ENCODE results near the gene VPS16. TPM values are rescaled to one million over a fixed set of nuclear protein-coding genes. Genes with fewer than 3 reads are reported as not detected.

The VPS16 gene
- total and polyA plus RNA-seq, 2 donors (not counting 1 experiment from before 2014, with no cell fraction given): 32.9 to 46.1 TPM

GRCh38 chr20:2874456-2874855 is 33.9 kb downstream of the VPS16 start:
- H3K9ac ChIP-seq (ENCODE audit: insufficient read depth, low read length): peak overlapping the region; percentile 34
- peak overlapping the region; percentile 86 for H3K4me2 ChIP-seq (ENCODE audit: extremely low read depth, insufficient read depth, low read length)
- peak overlapping the region; percentile 76 to 89 (median 87) for H3K4me3 ChIP-seq (replicated peaks in 1 of 4; ENCODE audit: control extremely low read depth in 1 of 4, insufficient read depth in 1 of 4, low read depth in 3 of 4, low read length in 4 of 4)
- no peaks in the 10 kb centered on the region for H3K9me3 ChIP-seq (ENCODE audit: control insufficient read depth, insufficient read depth, low read depth, low read length)
- TF ChIP-seq CTCF (conservative IDR thresholded peaks at IDR 0.05 in 1 of 2, IDR thresholded peaks at IDR 0.05 in 1 of 2; ENCODE audit: low read depth in 1 of 2, low read length in 2 of 2): no peak
- no peak for TF ChIP-seq EZH2 (IDR thresholded peaks at IDR 0.05; ENCODE audit: low read length, missing control alignments)
- no peak overlapping the region for H2AFZ ChIP-seq (ENCODE audit: low read length)
- H3K79me2 ChIP-seq (ENCODE audit: control insufficient read depth, insufficient read depth, low read length): peaks cover 28% of the 10 kb centered on the region
- peaks cover 1% of the 10 kb centered on the region for H3K36me3 ChIP-seq (ENCODE audit: control insufficient read depth, insufficient read depth, low read length)
- no peaks in the 10 kb centered on the region for H3K27me3 ChIP-seq (ENCODE audit: control insufficient read depth, insufficient read depth, low read length)
- H3K27ac ChIP-seq (ENCODE audit: insufficient read depth, low read length): no peak overlapping the region
- H4K20me1 ChIP-seq (ENCODE audit: control insufficient read depth, extremely low read depth, insufficient read depth, low read length): no peaks in the 10 kb centered on the region
- peaks cover 15% of the 10 kb centered on the region for H3K4me1 ChIP-seq (ENCODE audit: control insufficient read depth, extremely low read depth, insufficient read depth, low read length)
- DNase-seq (ENCODE audit: low read depth in 2 of 2): no peak

GRCh38 chr20:2875690-2876203 is 35.2 kb downstream of the VPS16 start:
- H3K9ac ChIP-seq (ENCODE audit: insufficient read depth, low read length): no peak overlapping the region
- peaks cover 39% of the 10 kb centered on the region for H3K79me2 ChIP-seq (ENCODE audit: control insufficient read depth, insufficient read depth, low read length)
- H3K27me3 ChIP-seq (ENCODE audit: control insufficient read depth, insufficient read depth, low read length): no peaks in the 10 kb centered on the region
- DNase-seq (ENCODE audit: low read depth in 2 of 2): no peak
- H3K9me3 ChIP-seq (ENCODE audit: control insufficient read depth, insufficient read depth, low read depth, low read length): no peaks in the 10 kb centered on the region
- H3K4me2 ChIP-seq (ENCODE audit: extremely low read depth, insufficient read depth, low read length): no peak overlapping the region
- no peak overlapping the region for H3K4me3 ChIP-seq (replicated peaks in 1 of 4; ENCODE audit: control extremely low read depth in 1 of 4, insufficient read depth in 1 of 4, low read depth in 3 of 4, low read length in 4 of 4)
- H3K27ac ChIP-seq (ENCODE audit: insufficient read depth, low read length): no peak overlapping the region
- peaks cover 13% of the 10 kb centered on the region for H3K4me1 ChIP-seq (ENCODE audit: control insufficient read depth, extremely low read depth, insufficient read depth, low read length)
- H4K20me1 ChIP-seq (ENCODE audit: control insufficient read depth, extremely low read depth, insufficient read depth, low read length): no peaks in the 10 kb centered on the region
- peaks cover 1% of the 10 kb centered on the region for H3K36me3 ChIP-seq (ENCODE audit: control insufficient read depth, insufficient read depth, low read length)
- no peak for TF ChIP-seq EZH2 (IDR thresholded peaks at IDR 0.05; ENCODE audit: low read length, missing control alignments)
- TF ChIP-seq CTCF (conservative IDR thresholded peaks at IDR 0.05 in 1 of 2, IDR thresholded peaks at IDR 0.05 in 1 of 2; ENCODE audit: low read depth in 1 of 2, low read length in 2 of 2): no peak
- no peak overlapping the region for H2AFZ ChIP-seq (ENCODE audit: low read length)

GRCh38 chr20:2878515-2878914 is 38.0 kb downstream of the VPS16 start:
- Histone ChIP-seq H3K27me3 (ENCODE audit: control insufficient read depth, insufficient read depth, low read length) (no peaks in the 10 kb centered on the region), H3K4me3 (replicated peaks in 1 of 4; ENCODE audit: control extremely low read depth in 1 of 4, insufficient read depth in 1 of 4, low read depth in 3 of 4, low read length in 4 of 4) (no peak overlapping the region), H3K36me3 (ENCODE audit: control insufficient read depth, insufficient read depth, low read length) (peaks cover 1% of the 10 kb centered on the region), H3K9me3 (ENCODE audit: control insufficient read depth, insufficient read depth, low read depth, low read length) (no peaks in the 10 kb centered on the region), H3K4me1 (ENCODE audit: control insufficient read depth, extremely low read depth, insufficient read depth, low read length) (peaks cover 11% of the 10 kb centered on the region), H3K9ac (ENCODE audit: insufficient read depth, low read length) (no peak overlapping the region), H3K27ac (ENCODE audit: insufficient read depth, low read length) (peak overlapping the region; percentile 29), H3K4me2 (ENCODE audit: extremely low read depth, insufficient read depth, low read length) (no peak overlapping the region), H2AFZ (ENCODE audit: low read length) (no peak overlapping the region), H3K79me2 (ENCODE audit: control insufficient read depth, insufficient read depth, low read length) (peaks cover 46% of the 10 kb centered on the region), H4K20me1 (ENCODE audit: control insufficient read depth, extremely low read depth, insufficient read depth, low read length) (no peaks in the 10 kb centered on the region)
- TF ChIP-seq CTCF (conservative IDR thresholded peaks at IDR 0.05 in 1 of 2, IDR thresholded peaks at IDR 0.05 in 1 of 2; ENCODE audit: low read depth in 1 of 2, low read length in 2 of 2) (no peak), EZH2 (IDR thresholded peaks at IDR 0.05; ENCODE audit: low read length, missing control alignments) (no peak)
- no peak for DNase-seq (ENCODE audit: low read depth in 2 of 2)

Data from fibroblast of lung (primary cell).